HUES48 (cell line): Measurements from ENCODE around the gene FAM117A.
"Not testable (repeated sequence)": the region's sequence is repeated elsewhere in the genome, so short reads cannot be mapped to it uniquely, and the experiment has no call there.

Experiments
- H3K27ac ChIP-seq: one replicate; pipeline ENCODE4 v1.7.0; 2013; ENCODE audit warnings: low read depth, low read length, inconsistent platforms
- H3K27me3 ChIP-seq: 2 replicates; pipeline ENCODE4 v1.6.1; 2013; ENCODE audit warnings: mild to moderate bottlenecking, low read length; ENCODE audit not compliant: control insufficient read depth, insufficient read depth
- H3K36me3 ChIP-seq: 2 replicates; pipeline ENCODE4 v1.6.1; 2013; ENCODE audit warnings: low read length; ENCODE audit not compliant: control insufficient read depth, insufficient read depth
- H3K4me1 ChIP-seq: 2 replicates; pipeline ENCODE4 v1.6.1; 2013; ENCODE audit warnings: mild to moderate bottlenecking, low read length; ENCODE audit not compliant: control insufficient read depth, insufficient read depth
- H3K4me3 ChIP-seq: 2 replicates; pipeline ENCODE4 v1.5.1; 2013; ENCODE audit warnings: mild to moderate bottlenecking, low read depth, low read length
- H3K9ac ChIP-seq: 2 replicates; pipeline ENCODE4 v1.6.1; 2013; ENCODE audit warnings: mild to moderate bottlenecking, low read depth, low read length, moderate library complexity
- H3K9me3 ChIP-seq: 2 replicates; pipeline ENCODE4 v1.6.1; 2013; ENCODE audit warnings: low read length; ENCODE audit not compliant: control insufficient read depth, insufficient read depth

Gene FAM117A

GRCh38 chr17:49762151-49762941 lies 1.6 kb downstream of the FAM117A start:
- peaks cover 22% of the 10 kb centered on the region for H3K4me1 ChIP-seq
- H3K27ac ChIP-seq, result no peak overlapping the region
- H3K36me3 ChIP-seq, result peaks cover 5% of the 10 kb centered on the region
- no peak overlapping the region for H3K9ac ChIP-seq
- peaks cover 19% of the 10 kb centered on the region for H3K27me3 ChIP-seq
- H3K4me3 ChIP-seq, result peak overlapping the region; percentile 91
- no peaks in the 10 kb centered on the region for H3K9me3 ChIP-seq

- H3K27me3 ChIP-seq, result peaks cover 7% of the 10 kb centered on the region
- peaks cover 5% of the 10 kb centered on the region for H3K36me3 ChIP-seq
- no peaks in the 10 kb centered on the region for H3K9me3 ChIP-seq
- no peak overlapping the region for H3K4me3 ChIP-seq
- no peak overlapping the region for H3K9ac ChIP-seq
- no peak overlapping the region for H3K27ac ChIP-seq
- peaks cover 22% of the 10 kb centered on the region for H3K4me1 ChIP-seq
Observed at GRCh38 chr17:49760932-49761558, 2.9 kb downstream of the FAM117A start.

- Histone ChIP-seq H3K4me1 (peaks cover 22% of the 10 kb centered on the region), H3K4me3 (no peak overlapping the region), H3K36me3 (peaks cover 5% of the 10 kb centered on the region), H3K9ac (no peak overlapping the region), H3K27me3 (peaks cover 2% of the 10 kb centered on the region; the same call in 1 of the 2 replicates), H3K27ac (no peak overlapping the region), H3K9me3 (no peaks in the 10 kb centered on the region)
Observed at GRCh38 chr17:49760296-49760695, 3.6 kb downstream of the FAM117A start.

- H3K27me3 ChIP-seq, result no peaks in the 10 kb centered on the region
- no peak overlapping the region for H3K9ac ChIP-seq
- H3K9me3 ChIP-seq, result no peaks in the 10 kb centered on the region
- no peak overlapping the region for H3K27ac ChIP-seq
- peaks cover 5% of the 10 kb centered on the region for H3K36me3 ChIP-seq
- H3K4me3 ChIP-seq, result no peak overlapping the region
- peaks cover 17% of the 10 kb centered on the region for H3K4me1 ChIP-seq
Observed at GRCh38 chr17:49759203-49759602, 4.7 kb downstream of the FAM117A start.

- H3K9ac ChIP-seq, H3K36me3 ChIP-seq, H3K27ac ChIP-seq, H3K4me3 ChIP-seq, H3K9me3 ChIP-seq, H3K27me3 ChIP-seq: not testable (repeated sequence)
- H3K4me1 ChIP-seq, result peaks cover 17% of the 10 kb centered on the region
Observed at GRCh38 chr17:49758464-49759010, 5.4 kb downstream of the FAM117A start.

GRCh38 chr17:49757151-49757777 lies 6.7 kb downstream of the FAM117A start:
- Histone ChIP-seq H3K9ac (no peak overlapping the region), H3K4me1 (peaks cover 9% of the 10 kb centered on the region; the same call in 1 of the 2 replicates)

GRCh38 chr17:49756323-49757150 lies 7.4 kb downstream of the FAM117A start:
- no peak overlapping the region for H3K9ac ChIP-seq
- peaks cover 8% of the 10 kb centered on the region; the same call in 1 of the 2 replicates for H3K4me1 ChIP-seq

More at GRCh38 chr17:49757151-49757777, 6.7 kb downstream of the FAM117A start:
- no peak overlapping the region for H3K27ac ChIP-seq
- H3K9me3 ChIP-seq, result no peaks in the 10 kb centered on the region
- peaks cover 5% of the 10 kb centered on the region for H3K36me3 ChIP-seq
- no peak overlapping the region for H3K4me3 ChIP-seq
- H3K27me3 ChIP-seq, result no peaks in the 10 kb centered on the region

GRCh38 chr17:49755663-49756283 lies 8.2 kb downstream of the FAM117A start:
- no peak overlapping the region for H3K4me3 ChIP-seq
- H3K9me3 ChIP-seq, result no peaks in the 10 kb centered on the region
- peaks cover 5% of the 10 kb centered on the region for H3K36me3 ChIP-seq
- peaks cover 8% of the 10 kb centered on the region; the same call in 1 of the 2 replicates for H3K4me1 ChIP-seq
- H3K27ac ChIP-seq, result no peak overlapping the region
- H3K9ac ChIP-seq, result no peak overlapping the region
- no peaks in the 10 kb centered on the region for H3K27me3 ChIP-seq

More at GRCh38 chr17:49756323-49757150, 7.4 kb downstream of the FAM117A start:
- Histone ChIP-seq H3K36me3 (peaks cover 5% of the 10 kb centered on the region), H3K27me3 (no peaks in the 10 kb centered on the region), H3K9me3 (no peaks in the 10 kb centered on the region), H3K27ac (no peak overlapping the region), H3K4me3 (no peak overlapping the region)

GRCh38 chr17:49753959-49754391 lies 10.0 kb downstream of the FAM117A start:
- Histone ChIP-seq H3K36me3 (peaks cover 11% of the 10 kb centered on the region), H3K27me3 (no peaks in the 10 kb centered on the region), H3K27ac (no peak overlapping the region), H3K9ac (no peak overlapping the region), H3K9me3 (no peaks in the 10 kb centered on the region), H3K4me3 (no peak overlapping the region), H3K4me1 (no peaks in the 10 kb centered on the region)

GRCh38 chr17:49752508-49752907 lies 11.4 kb downstream of the FAM117A start:
- no peaks in the 10 kb centered on the region for H3K4me1 ChIP-seq
- no peaks in the 10 kb centered on the region for H3K9me3 ChIP-seq
- H3K9ac ChIP-seq, result no peak overlapping the region
- no peaks in the 10 kb centered on the region for H3K27me3 ChIP-seq
- H3K36me3 ChIP-seq, result peaks cover 16% of the 10 kb centered on the region; the same call in 1 of the 2 replicates
- H3K27ac ChIP-seq, result no peak overlapping the region
- H3K4me3 ChIP-seq, result no peak overlapping the region
